A172 (cell line): ENCODE results near the gene RNGTT. TPM values are rescaled to one million over a fixed set of nuclear protein-coding genes. Genes with fewer than 3 reads are reported as not detected.

Experiments used
- DNase-seq: peaks from one replicate; pipeline ENCODE4 v3.0.0-alpha.2; 2015; ENCODE audit warnings: low spot score
- total RNA-seq: library from RNA; depleted of rRNA; stranded (reverse); fragments of >200 nt; shearing (Covaris generic); gene quantifications from 2 replicates; pipeline ENCODE4 v1.2.3, GENCODE V29; 2014; rRNA removed

RNGTT gene
- total RNA-seq, 1 experiment from 2014 or later = 33.7 TPM

GRCh38 chr6:88561034-88561953 is 402.1 kb downstream of the RNGTT start:
- no peak for DNase-seq

Other genes with a start within 250 kb of the RNGTT start
- 10.9 and 15.3 TPM in 2 replicates for gene PNRC1, start 117.1 kb upstream of the RNGTT start, total RNA-seq
- gene SRSF12, start 154.5 kb upstream of the RNGTT start, total RNA-seq = 0.10 and 0.34 TPM in 2 replicates
- gene PM20D2, start 182.4 kb upstream of the RNGTT start, total RNA-seq = 29.8 and 30.6 TPM in 2 replicates